Trophoblast cell (in vitro differentiated cells and primary cell): ENCODE results near the gene GRID1.

Experiments used
- DNase-seq, 2 donors: peaks; one replicate each; pipeline ENCODE4 v3.0.0-alpha.2; 2016
- H2AFZ ChIP-seq: 2 replicates; pipeline ENCODE4 v1.6.1; 2013; ENCODE audit warnings: low read length, moderate library complexity, mild to moderate bottlenecking; ENCODE audit not compliant: insufficient read depth, poor library complexity
- H2AK5ac ChIP-seq: 2 replicates; pipeline ENCODE4 v1.6.1; 2013; ENCODE audit warnings: mild to moderate bottlenecking, low read length
- H2BK120ac ChIP-seq: 2 replicates; pipeline ENCODE4 v1.6.1; 2013; ENCODE audit warnings: low read length, mild to moderate bottlenecking, moderate library complexity; ENCODE audit not compliant: insufficient read depth, poor library complexity
- H2BK12ac ChIP-seq: 2 replicates; pipeline ENCODE4 v1.6.1; 2013; ENCODE audit warnings: mild to moderate bottlenecking, low read length, moderate library complexity
- H2BK5ac ChIP-seq: 2 replicates; pipeline ENCODE4 v1.6.1; 2013; ENCODE audit warnings: low read length, low read depth, moderate library complexity, mild to moderate bottlenecking; ENCODE audit not compliant: poor library complexity
- H3K14ac ChIP-seq: 2 replicates; pipeline ENCODE4 v1.6.1; 2013; ENCODE audit warnings: mild to moderate bottlenecking, low read length
- H3K18ac ChIP-seq: 2 replicates; pipeline ENCODE4 v1.6.1; 2013; ENCODE audit warnings: mild to moderate bottlenecking, low read length
- H3K23ac ChIP-seq: 2 replicates; pipeline ENCODE4 v1.6.1; 2013; ENCODE audit warnings: low read length
- H3K27ac ChIP-seq: 2 replicates; pipeline ENCODE4 v1.5.1; 2013; ENCODE audit warnings: low read depth, mild to moderate bottlenecking, inconsistent platforms, low read length, moderate library complexity
- H3K27me3 ChIP-seq: 2 replicates; pipeline ENCODE4 v1.6.1; 2013; ENCODE audit warnings: inconsistent platforms, mild to moderate bottlenecking, low read length, moderate library complexity; ENCODE audit not compliant: insufficient read depth
- H3K36me3 ChIP-seq, 2 experiments: 1 replicate in 1 of 2; 2 replicates in 1 of 2; pipeline ENCODE4 v1.6.1; 2013; ENCODE audit warnings: low read length in 2 of 2, mild to moderate bottlenecking in 2 of 2, moderate library complexity in 1 of 2; ENCODE audit not compliant: insufficient read depth in 2 of 2, control insufficient read depth in 1 of 2
- H3K4ac ChIP-seq: 2 replicates; pipeline ENCODE4 v1.6.1; 2013; ENCODE audit warnings: low read depth, mild to moderate bottlenecking, low read length, moderate library complexity
- H3K4me1 ChIP-seq, 2 experiments: 1 replicate in 1 of 2; 2 replicates in 1 of 2; pipeline ENCODE4 v1.6.1; 2013; ENCODE audit warnings: low read length in 2 of 2, mild to moderate bottlenecking in 2 of 2, moderate library complexity in 1 of 2; ENCODE audit not compliant: insufficient read depth in 2 of 2, control insufficient read depth in 1 of 2
- H3K4me2 ChIP-seq: 2 replicates; pipeline ENCODE4 v1.6.1; 2013; ENCODE audit warnings: inconsistent platforms, mild to moderate bottlenecking, low read length, moderate library complexity
- H3K4me3 ChIP-seq: 2 replicates; pipeline ENCODE4 v1.5.1; 2013; ENCODE audit warnings: mild to moderate bottlenecking, low read depth, low read length, inconsistent platforms
- H3K79me1 ChIP-seq: one replicate; pipeline ENCODE4 v1.6.1; 2013; ENCODE audit warnings: low read length
- H3K79me2 ChIP-seq: 2 replicates; pipeline ENCODE4 v1.6.1; 2013; ENCODE audit warnings: low read length, mild to moderate bottlenecking; ENCODE audit not compliant: control insufficient read depth, insufficient read depth, poor library complexity
- H3K9ac ChIP-seq: 2 replicates; pipeline ENCODE4 v1.6.1; 2013; ENCODE audit warnings: mild to moderate bottlenecking, low read length
- H3K9me3 ChIP-seq: 2 replicates; pipeline ENCODE4 v1.6.1; 2013; ENCODE audit warnings: low read depth, mild to moderate bottlenecking, control low read depth, inconsistent platforms, low read length; ENCODE audit not compliant: insufficient read depth
- H4K12ac ChIP-seq: 2 replicates; pipeline ENCODE4 v1.6.1; 2013; ENCODE audit warnings: low read depth, mild to moderate bottlenecking, low read length, moderate library complexity
- H4K8ac ChIP-seq: 2 replicates; pipeline ENCODE4 v1.6.1; 2013; ENCODE audit warnings: low read depth, mild to moderate bottlenecking, low read length, moderate library complexity
- H4K91ac ChIP-seq: one replicate; pipeline ENCODE4 v1.6.1; 2013; ENCODE audit warnings: low read depth, mild to moderate bottlenecking, low read length, moderate library complexity
- WGBS: extraction: QIAGEN DNeasy Blood & Tissue Kit; methylation state at CpG from one replicate; pipeline ENCODE4 v1.1.7; 2013; ENCODE audit warnings: missing lambda C conversion rate; ENCODE audit not compliant: insufficient read length, insufficient coverage; ENCODE audit errors: extremely low coverage; 5-methylcytosine and 5-hydroxymethylcytosine counted together

The GRID1 gene

DNA sequence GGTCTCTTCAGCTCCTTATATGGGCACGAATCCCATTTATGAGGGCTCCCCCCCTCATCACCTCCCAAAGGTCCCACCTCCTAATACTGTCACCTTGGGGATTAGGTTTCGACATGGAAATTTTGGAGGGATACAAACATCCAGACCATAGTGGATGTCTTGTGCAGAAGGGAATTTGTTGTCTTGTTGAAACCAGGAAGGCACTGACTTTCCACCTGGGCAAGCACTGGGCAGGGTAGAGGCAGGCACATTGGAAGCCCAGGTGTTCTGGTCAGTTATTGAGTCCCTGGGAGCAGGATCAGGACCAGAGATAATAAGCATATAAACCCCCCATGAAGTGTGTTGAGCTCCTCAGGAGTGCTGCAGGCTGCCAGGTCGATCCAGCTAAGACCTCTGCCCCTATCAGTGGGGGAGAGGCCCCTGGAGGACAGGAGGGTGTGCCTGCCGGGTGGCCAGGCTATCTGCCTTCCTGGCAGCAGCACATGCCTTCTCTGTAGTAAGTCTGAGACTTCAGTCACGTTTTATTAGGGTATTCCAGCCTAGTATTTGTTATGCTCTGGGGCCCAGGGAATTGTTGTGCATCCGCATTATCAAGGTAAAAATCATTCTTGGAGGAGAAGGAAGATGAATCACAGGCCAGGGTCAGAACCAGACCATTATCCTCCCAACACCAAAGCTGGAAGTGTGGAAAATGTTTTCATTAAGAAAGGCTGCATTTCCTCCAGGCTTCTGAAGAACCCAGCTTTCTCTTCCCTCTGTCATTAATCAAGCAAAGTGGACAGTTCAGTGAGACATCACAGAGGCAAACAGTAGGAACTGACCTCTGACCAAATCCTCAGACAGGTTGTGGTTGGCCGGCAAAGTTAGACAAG is 503.1 kb downstream of the GRID1 start:
- H3K4me2 ChIP-seq: no peak overlapping the region
- no CpG with 5 or more reads among the region's 7 CpGs for WGBS
- H2AFZ ChIP-seq: no peak overlapping the region
- no peak overlapping the region for H3K18ac ChIP-seq
- no peak overlapping the region for H4K12ac ChIP-seq
- no peaks in the 10 kb centered on the region for H3K36me3 ChIP-seq
- no peak overlapping the region for H2BK120ac ChIP-seq
- H3K4me3 ChIP-seq: no peak overlapping the region
- H3K14ac ChIP-seq: no peak overlapping the region
- no peak overlapping the region for H3K23ac ChIP-seq
- H2BK5ac ChIP-seq: no peak overlapping the region
- no peak overlapping the region for H2BK12ac ChIP-seq
- no peak overlapping the region for H3K9ac ChIP-seq
- H3K4me1 ChIP-seq: peaks cover 9 to 20% of the 10 kb centered on the region in 2 experiments
- no peaks in the 10 kb centered on the region for H3K79me1 ChIP-seq
- DNase-seq: no peak
- no peak overlapping the region for H4K8ac ChIP-seq
- H3K27me3 ChIP-seq: no peaks in the 10 kb centered on the region
- H3K9me3 ChIP-seq: no peaks in the 10 kb centered on the region
- H2AK5ac ChIP-seq: no peak overlapping the region
- no peak overlapping the region for H3K27ac ChIP-seq
- H3K79me2 ChIP-seq: no peaks in the 10 kb centered on the region
- no peak overlapping the region for H4K91ac ChIP-seq
- no peak overlapping the region for H3K4ac ChIP-seq

DNA sequence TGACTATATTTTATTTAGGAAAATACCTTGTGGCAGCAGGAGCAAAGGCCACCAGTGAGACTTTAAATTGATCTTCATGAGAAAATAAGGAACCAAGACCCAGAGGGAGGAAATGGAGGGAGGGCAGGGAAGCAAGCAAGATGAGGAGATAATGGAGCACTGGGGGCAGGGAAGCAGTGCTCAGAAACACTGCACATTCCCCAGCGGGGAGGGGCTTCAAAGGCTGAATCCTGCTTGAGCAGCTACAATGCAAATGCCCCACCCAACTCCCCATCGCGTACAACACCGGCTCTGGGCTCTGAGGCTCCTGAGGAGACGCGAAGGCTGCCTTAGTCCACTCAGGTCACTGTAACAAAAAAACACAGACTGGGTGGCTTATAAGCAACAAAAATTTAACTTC is 503.8 kb downstream of the GRID1 start:
- no CpG with 5 or more reads among the region's 6 CpGs for whole genome bisulfite sequencing
- no peak for DNase-seq
- no peaks in the 10 kb centered on the region for H3K79me2 ChIP-seq
- no peak overlapping the region for H3K4me3 ChIP-seq
- H4K8ac ChIP-seq: no peak overlapping the region
- H3K27me3 ChIP-seq: no peaks in the 10 kb centered on the region
- no peaks in the 10 kb centered on the region for H3K9me3 ChIP-seq
- no peak overlapping the region for H3K27ac ChIP-seq
- no peak overlapping the region for H2BK120ac ChIP-seq
- H4K12ac ChIP-seq: no peak overlapping the region
- H2BK5ac ChIP-seq: no peak overlapping the region
- no peaks in the 10 kb centered on the region for H3K79me1 ChIP-seq
- H3K4ac ChIP-seq: no peak overlapping the region
- no peak overlapping the region for H3K14ac ChIP-seq
- H2AK5ac ChIP-seq: no peak overlapping the region
- peaks cover 9 to 20% of the 10 kb centered on the region in 2 experiments for H3K4me1 ChIP-seq
- H4K91ac ChIP-seq: no peak overlapping the region
- no peak overlapping the region for H3K9ac ChIP-seq
- H3K4me2 ChIP-seq: no peak overlapping the region
- H2AFZ ChIP-seq: no peak overlapping the region
- no peaks in the 10 kb centered on the region for H3K36me3 ChIP-seq
- no peak overlapping the region for H3K18ac ChIP-seq
- H3K23ac ChIP-seq: no peak overlapping the region
- no peak overlapping the region for H2BK12ac ChIP-seq

DNA sequence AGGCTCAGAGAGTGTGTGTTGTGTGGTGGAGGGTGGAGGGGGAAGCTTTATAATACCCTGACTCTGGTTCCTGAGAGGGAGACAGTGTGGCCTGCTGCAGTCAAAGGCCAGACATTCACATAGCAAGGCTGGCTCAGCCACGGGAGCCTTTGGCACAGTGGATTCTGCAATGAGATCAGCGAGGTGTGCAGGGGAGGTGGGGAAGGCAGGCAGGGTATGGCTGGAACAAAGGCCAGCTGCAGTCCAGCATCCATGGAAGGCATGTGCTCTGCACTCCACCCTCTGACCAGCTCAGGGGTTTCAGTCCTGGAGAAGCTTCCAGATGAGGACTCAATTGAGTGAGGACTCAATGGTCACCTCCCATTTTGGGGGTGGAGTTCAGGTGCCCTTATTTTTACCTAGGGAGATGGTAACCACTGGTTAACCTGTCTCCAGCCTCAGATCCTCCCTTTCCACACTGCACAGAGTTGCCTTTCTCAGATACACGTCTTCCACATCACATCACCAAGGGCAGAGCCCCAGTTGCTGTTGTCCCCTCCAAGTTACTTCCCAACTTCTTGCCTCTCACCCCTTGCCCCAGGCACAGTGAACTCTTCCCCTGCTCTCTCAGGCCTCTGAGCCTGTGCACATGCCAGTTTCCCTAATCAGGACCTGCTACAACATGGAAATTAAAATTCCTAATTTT is 504.9 kb downstream of the GRID1 start:
- Histone ChIP-seq H2BK5ac (no peak overlapping the region), H3K36me3 (no peaks in the 10 kb centered on the region), H3K27me3 (no peaks in the 10 kb centered on the region), H2BK120ac (no peak overlapping the region), H2AK5ac (no peak overlapping the region), H3K9me3 (no peaks in the 10 kb centered on the region), H2BK12ac (no peak overlapping the region), H3K9ac (no peak overlapping the region), H3K79me1 (no peaks in the 10 kb centered on the region), H2AFZ (no peak overlapping the region), H4K12ac (no peak overlapping the region), H3K79me2 (no peaks in the 10 kb centered on the region), H3K4ac (no peak overlapping the region), H3K23ac (no peak overlapping the region), H3K4me3 (no peak overlapping the region), H3K4me1 (peaks cover 9 to 20% of the 10 kb centered on the region in 2 experiments), H3K4me2 (no peak overlapping the region), H3K27ac (no peak overlapping the region), H3K18ac (no peak overlapping the region), H4K8ac (no peak overlapping the region), H4K91ac (no peak overlapping the region), H3K14ac (no peak overlapping the region)
- DNase-seq: no peak
- WGBS: no CpG with 5 or more reads among the region's 3 CpGs

DNA sequence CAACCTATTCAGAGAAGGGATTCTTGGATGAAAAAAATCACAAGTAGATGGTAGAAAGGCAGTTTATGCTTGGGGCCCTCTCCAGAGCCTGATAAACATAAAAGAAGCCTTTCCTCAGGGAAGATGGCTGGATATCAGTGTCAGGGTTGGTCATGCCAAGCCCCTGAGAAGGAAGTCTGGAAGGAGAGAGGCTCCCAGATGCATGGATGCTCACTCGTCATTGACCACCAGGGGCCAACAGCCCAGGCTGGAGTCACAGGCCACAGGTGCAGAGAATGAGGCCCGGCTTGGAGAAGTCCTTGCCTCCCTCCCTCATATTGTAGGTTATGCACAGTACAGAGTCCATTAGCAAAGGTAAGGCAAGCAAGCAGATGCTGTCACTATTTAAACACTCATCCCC is 506.7 kb downstream of the GRID1 start:
- no CpG with 5 or more reads among the region's 2 CpGs for WGBS
- Histone ChIP-seq H3K36me3 (no peaks in the 10 kb centered on the region), H3K14ac (no peak overlapping the region), H3K23ac (no peak overlapping the region), H2BK5ac (no peak overlapping the region), H3K4me3 (no peak overlapping the region), H4K91ac (no peak overlapping the region), H4K8ac (no peak overlapping the region), H2AFZ (no peak overlapping the region), H3K79me2 (no peaks in the 10 kb centered on the region), H3K79me1 (no peaks in the 10 kb centered on the region), H2AK5ac (no peak overlapping the region), H3K27me3 (no peaks in the 10 kb centered on the region), H2BK120ac (no peak overlapping the region), H3K4me2 (no peak overlapping the region), H3K27ac (no peak overlapping the region), H3K4me1 (peaks cover 9 to 20% of the 10 kb centered on the region in 2 experiments), H3K4ac (no peak overlapping the region), H3K9me3 (no peaks in the 10 kb centered on the region), H4K12ac (no peak overlapping the region), H3K18ac (no peak overlapping the region), H2BK12ac (no peak overlapping the region), H3K9ac (no peak overlapping the region)
- DNase-seq: no peak
